Neural progenitor cell (in vitro differentiated cells): ENCODE data around the gene ATP2B3. TPM values are rescaled to one million over a fixed set of nuclear protein-coding genes. Genes with fewer than 3 reads are reported as not detected.

Source experiments
- DNase-seq: peaks from one replicate; pipeline ENCODE4 v3.0.0-alpha.2; 2016; ENCODE audit warnings: low spot score
- H2AFZ ChIP-seq: fragments of 200-600 bp; sonication (generic); replicated peaks from 2 replicates; pipeline ENCODE4 v1.6.1; 2016; ENCODE audit warnings: antibody characterized with exemption
- H3F3A ChIP-seq: fragments of 200-600 bp; sonication (generic); 2 replicates; pipeline ENCODE4 v1.6.1; 2016; ENCODE audit warnings: antibody characterized with exemption, low read depth
- H3K27ac ChIP-seq: fragments of 200-600 bp; sonication (generic); 2 replicates; pipeline ENCODE4 v1.5.1; 2016; ENCODE audit warnings: mild to moderate bottlenecking
- H3K27me3 ChIP-seq: fragments of 200-600 bp; sonication (generic); 2 replicates; pipeline ENCODE4 v1.6.1; 2016; ENCODE audit warnings: mild to moderate bottlenecking, moderate library complexity
- H3K36me3 ChIP-seq: fragments of 200-600 bp; sonication (generic); 2 replicates; pipeline ENCODE4 v1.5.1; 2016
- H3K4me1 ChIP-seq: fragments of 200-600 bp; sonication (generic); 2 replicates; pipeline ENCODE4 v1.6.1; 2016; ENCODE audit warnings: mixed run types
- H3K4me2 ChIP-seq: fragments of 200-600 bp; sonication (generic); 2 replicates; pipeline ENCODE4 v1.6.1; 2016
- H3K4me3 ChIP-seq: fragments of 200-600 bp; sonication (generic); 2 replicates; pipeline ENCODE4 v1.5.1; 2016
- H3K79me2 ChIP-seq: fragments of 200-600 bp; sonication (generic); 2 replicates; pipeline ENCODE4 v1.6.1; 2016; ENCODE audit warnings: low read depth
- H3K9ac ChIP-seq: fragments of 200-600 bp; sonication (generic); 2 replicates; pipeline ENCODE4 v1.6.1; 2016
- H3K9me3 ChIP-seq: fragments of 200-600 bp; sonication (generic); 2 replicates; pipeline ENCODE4 v1.5.1; 2016; ENCODE audit warnings: low read depth
- H4K20me1 ChIP-seq: fragments of 200-600 bp; sonication (generic); 2 replicates; pipeline ENCODE4 v1.6.1; 2016; ENCODE audit warnings: low read depth
- H3K27ac Mint-ChIP-seq: 3 replicates; pipeline ENCODE4 v1.8.0; 2021; ENCODE audit warnings: mixed read lengths
- H3K27me3 Mint-ChIP-seq: 2 replicates; pipeline ENCODE4 v1.8.0; 2022; ENCODE audit warnings: low read depth, mild to moderate bottlenecking, inconsistent platforms, moderate library complexity, mixed read lengths; ENCODE audit not compliant: insufficient read depth
- H3K36me3 Mint-ChIP-seq: 3 replicates; pipeline ENCODE4 v1.8.0; 2021; ENCODE audit warnings: mixed read lengths
- H3K4me1 Mint-ChIP-seq: 3 replicates; pipeline ENCODE4 v1.8.0; 2021; ENCODE audit warnings: mixed read lengths
- H3K4me3 Mint-ChIP-seq: 3 replicates; pipeline ENCODE4 v1.8.0; 2021; ENCODE audit warnings: mild to moderate bottlenecking, moderate library complexity, mixed read lengths
- H3K9me3 Mint-ChIP-seq: 3 replicates; pipeline ENCODE4 v1.8.0; 2020; ENCODE audit warnings: mixed read lengths
- CTCF ChIP-seq: fragments of 200-600 bp; sonication (generic); IDR thresholded peaks from 2 replicates; pipeline ENCODE4 v1.5.1; 2017; ENCODE audit warnings: antibody characterized with exemption, mild to moderate bottlenecking
- EZH2 ChIP-seq: fragments of 200-600 bp; sonication (generic); IDR thresholded peaks from 2 replicates; pipeline ENCODE4 v1.6.1; 2017; ENCODE audit warnings: antibody characterized with exemption, mild to moderate bottlenecking, moderate library complexity
- EZH2phosphoT487 ChIP-seq: fragments of 200-600 bp; sonication (generic); IDR thresholded peaks from 2 replicates; pipeline ENCODE4 v1.6.1; 2017; ENCODE audit warnings: antibody characterized with exemption
- total RNA-seq: library from RNA; depleted of rRNA; stranded (reverse); fragments of >200 nt; gene quantifications from 2 replicates; pipeline ENCODE4 v1.2.3, GENCODE V29; 2015; ENCODE audit warnings: low replicate concordance

The ATP2B3 gene
- total RNA-seq, 1 donor from 2014 or later: not detected

- H3K9me3 Mint-ChIP-seq: peaks cover 15% of the 10 kb centered on the region
- H3K9ac ChIP-seq: no peak overlapping the region
- peaks cover 10% of the 10 kb centered on the region for H3K27me3 Mint-ChIP-seq
Measured at GRCh38 chrX:153501530-153501929, 15.9 kb upstream of the ATP2B3 start.

GRCh38 chrX:153502131-153502530, 15.3 kb upstream of the ATP2B3 start:
- Histone ChIP-seq H3K79me2 (no peaks in the 10 kb centered on the region), H3K4me3 (no peak overlapping the region), H3K4me2 (no peak overlapping the region), H3K4me1 (no peaks in the 10 kb centered on the region), H3K9ac (no peak overlapping the region), H3K27ac (no peak overlapping the region), H3K9me3 (no peaks in the 10 kb centered on the region), H2AFZ (no peak overlapping the region), H3F3A (peaks cover 8% of the 10 kb centered on the region), H3K36me3 (no peaks in the 10 kb centered on the region), H3K27me3 (no peaks in the 10 kb centered on the region), H4K20me1 (no peaks in the 10 kb centered on the region)
- Mint-ChIP-seq H3K4me3 (no peak overlapping the region), H3K4me1 (no peaks in the 10 kb centered on the region), H3K27me3 (peaks cover 12% of the 10 kb centered on the region), H3K27ac (no peak overlapping the region), H3K9me3 (peaks cover 15% of the 10 kb centered on the region), H3K36me3 (no peaks in the 10 kb centered on the region)
- TF ChIP-seq EZH2: no peak
- TF ChIP-seq EZH2phosphoT487: no peak
- no peak for TF ChIP-seq CTCF
- no peak for DNase-seq

More at GRCh38 chrX:153501530-153501929, 15.9 kb upstream of the ATP2B3 start:
- Histone ChIP-seq H3K4me1 (no peaks in the 10 kb centered on the region), H3K79me2 (no peaks in the 10 kb centered on the region), H3K9me3 (no peaks in the 10 kb centered on the region), H3K4me3 (no peak overlapping the region), H3K36me3 (no peaks in the 10 kb centered on the region), H3K27me3 (no peaks in the 10 kb centered on the region), H2AFZ (no peak overlapping the region), H3K27ac (no peak overlapping the region), H4K20me1 (no peaks in the 10 kb centered on the region), H3F3A (peaks cover 8% of the 10 kb centered on the region), H3K4me2 (no peak overlapping the region)
- H3K36me3 Mint-ChIP-seq: no peaks in the 10 kb centered on the region
- no peaks in the 10 kb centered on the region for H3K4me1 Mint-ChIP-seq
- no peak for DNase-seq
- TF ChIP-seq EZH2: no peak
- TF ChIP-seq EZH2phosphoT487: no peak
- no peak for TF ChIP-seq CTCF
- H3K4me3 Mint-ChIP-seq: no peak overlapping the region
- no peak overlapping the region for H3K27ac Mint-ChIP-seq

GRCh38 chrX:153502796-153503195, 14.6 kb upstream of the ATP2B3 start:
- TF ChIP-seq EZH2phosphoT487 (no peak), EZH2 (no peak), CTCF (no peak)
- Histone ChIP-seq H4K20me1 (no peaks in the 10 kb centered on the region), H3K27me3 (no peaks in the 10 kb centered on the region), H3K36me3 (no peaks in the 10 kb centered on the region), H2AFZ (no peak overlapping the region), H3K4me3 (no peak overlapping the region), H3K9me3 (no peaks in the 10 kb centered on the region), H3K4me1 (no peaks in the 10 kb centered on the region), H3F3A (peaks cover 8% of the 10 kb centered on the region), H3K27ac (no peak overlapping the region), H3K4me2 (no peak overlapping the region), H3K9ac (no peak overlapping the region), H3K79me2 (no peaks in the 10 kb centered on the region)
- Mint-ChIP-seq H3K36me3 (no peaks in the 10 kb centered on the region), H3K4me3 (no peak overlapping the region), H3K9me3 (peaks cover 16% of the 10 kb centered on the region), H3K27ac (no peak overlapping the region), H3K4me1 (no peaks in the 10 kb centered on the region), H3K27me3 (peaks cover 12% of the 10 kb centered on the region)
- no peak for DNase-seq
